Measurements from ENCODE around the gene CFAP299. TPM values are rescaled to one million over a fixed set of nuclear protein-coding genes. Genes with fewer than 3 reads are reported as not detected.

CFAP299 gene
- total and polyA plus RNA-seq, 9 of the 15 experiments (the other 6 are each of a cell fraction or from before 2014, with no cell fraction given) = 0.09 to 3.0 (median 0.76) TPM

GRCh38 chr4:80412322-80412721, 76.8 kb downstream of the CFAP299 start:
- H3K9me3 ChIP-seq (replicated peaks; ENCODE audit: control insufficient read depth, insufficient read depth, low read depth, low read length) = no peaks in the 10 kb centered on the region
- no TSS peak for BruUV-seq (replicated peaks)
- CTCF ChIA-PET (ENCODE audit: low intra/inter-chr PET ratio) = no interaction called here

More at GRCh38 chr4:80412322-80412721, 76.8 kb downstream of the CFAP299 start:
- WGBS (ENCODE audit: insufficient coverage, low coverage, missing lambda C conversion rate) = 2% methylated on average over 2 of the region's 2 CpGs
- Histone ChIP-seq H3K36me3 (ENCODE audit: control insufficient read depth, insufficient read depth, low read length) (no peaks in the 10 kb centered on the region), H3K4me3 (no peak overlapping the region), H4K20me1 (replicated peaks; ENCODE audit: control insufficient read depth, insufficient read depth, low read length) (no peaks in the 10 kb centered on the region), H3K27me3 (ENCODE audit: control insufficient read depth in 2 of 2, insufficient read depth in 2 of 2, low read length in 2 of 2) (no peaks in the 10 kb centered on the region; a peak in 1 of 5 replicates), H3K4me2 (ENCODE audit: insufficient read depth, low read length) (no peak overlapping the region), H3K79me2 (ENCODE audit: control insufficient read depth, insufficient read depth, low read length) (no peaks in the 10 kb centered on the region), H3K9ac (ENCODE audit: insufficient read depth in 1 of 2, low read depth in 2 of 2, low read length in 2 of 2) (no peak overlapping the region), H3K4me1 (replicated peaks in 1 of 2; ENCODE audit: control insufficient read depth in 2 of 2, insufficient read depth in 2 of 2, low read length in 2 of 2) (peaks cover 0 to 2% of the 10 kb centered on the region in 2 experiments; a peak in 1 of 5 replicates), H3K27ac (ENCODE audit: extremely low read depth, low read depth, low read length) (no peak overlapping the region), H2AFZ (ENCODE audit: low read depth, low read length) (no peak overlapping the region), H3K9me1 (ENCODE audit: control insufficient read depth, insufficient read depth, low read length) (no peaks in the 10 kb centered on the region)
- in situ Hi-C loops (cut with MboI) = no loop called here
- ATAC-seq = no peak
- intact Hi-C loops (cut with micrococcal nuclease) = no loop called here
- FAIRE-seq = no peak
- TF ChIP-seq ZC3H11A (IDR thresholded peaks at IDR 0.05; ENCODE audit: low read depth, low read length) (no peak), CBX3 (IDR thresholded peaks at IDR 0.05; ENCODE audit: borderline replicate concordance in 1 of 2, low read length in 2 of 2) (no peak), TEAD2 (tag; IDR thresholded peaks at IDR 0.05) (no peak), ZNF76 (CRISPR knock-in tag; IDR thresholded peaks at IDR 0.05; ENCODE audit: borderline replicate concordance) (no peak), ZFP1 (CRISPR knock-in tag; IDR thresholded peaks at IDR 0.05) (no peak), ZNF253 (CRISPR knock-in tag; conservative IDR thresholded peaks at IDR 0.05) (no peak), JUN (IDR thresholded peaks at IDR 0.05; ENCODE audit: borderline replicate concordance, low read depth, low read length) (no peak), JUN (CRISPR knock-in tag; IDR thresholded peaks at IDR 0.05; ENCODE audit: borderline replicate concordance) (no peak), ZNF41 (CRISPR knock-in tag; conservative IDR thresholded peaks at IDR 0.05) (no peak), RBM15 (IDR thresholded peaks at IDR 0.05; ENCODE audit: insufficient read depth, low read length) (no peak), AFF1 (IDR thresholded peaks at IDR 0.05; ENCODE audit: low read depth in 1 of 2, partially characterized antibody in 2 of 2) (no peak), SIN3B (IDR thresholded peaks at IDR 0.05; ENCODE audit: low read depth) (no peak)
- POLR2A ChIA-PET = no interaction called here
- DNase-seq (ENCODE audit: extremely low read depth in 1 of 4, low spot score in 3 of 4) = no peak

Measured in K562 (cell line).